Inflammatory macrophage (primary cell): ENCODE results near the gene AKR1D1.
"Not testable (repeated sequence)": the region's sequence is repeated elsewhere in the genome, so short reads cannot be mapped to it uniquely, and the experiment has no call there.

Experiments
- DNase-seq, 2 donors: peaks; one replicate each; pipeline ENCODE4 v3.0.0-alpha.2; 2020 to 2022

AKR1D1 gene

GRCh38 chr7:138074540-138074939, 1.7 kb upstream of the AKR1D1 start:
- no peak for DNase-seq

GRCh38 chr7:138075350-138075749, 909 bp upstream of the AKR1D1 start:
- no peak for DNase-seq

- not testable (repeated sequence) for DNase-seq
Observed at GRCh38 chr7:138075786-138076185, 473 bp upstream of the AKR1D1 start.

GRCh38 chr7:138077809-138078208, 1.6 kb downstream of the AKR1D1 start:
- DNase-seq: no peak

GRCh38 chr7:138079137-138079536, 2.9 kb downstream of the AKR1D1 start:
- no peak for DNase-seq

GRCh38 chr7:138081868-138082267, 5.6 kb downstream of the AKR1D1 start:
- DNase-seq: no peak

GRCh38 chr7:138083859-138084258, 7.6 kb downstream of the AKR1D1 start:
- DNase-seq: no peak

GRCh38 chr7:138086563-138087270, 10.5 kb downstream of the AKR1D1 start:
- no peak for DNase-seq

- DNase-seq: peak; percentile 45 to 47
Observed at GRCh38 chr7:138089080-138089901, 13.0 kb downstream of the AKR1D1 start.

GRCh38 chr7:138091032-138091431, 14.8 kb downstream of the AKR1D1 start:
- peak; percentile 33 to 40 for DNase-seq

GRCh38 chr7:138091840-138092239, 15.6 kb downstream of the AKR1D1 start:
- not testable (repeated sequence) for DNase-seq

- DNase-seq: no peak
Observed at GRCh38 chr7:138092486-138093028, 16.3 kb downstream of the AKR1D1 start.

- no peak for DNase-seq
Observed at GRCh38 chr7:138095972-138096935, 20.0 kb downstream of the AKR1D1 start.

GRCh38 chr7:138097064-138097741, 20.9 kb downstream of the AKR1D1 start:
- DNase-seq: peak; percentile 51 to 67

- no peak for DNase-seq
Observed at GRCh38 chr7:138099813-138100212, 23.6 kb downstream of the AKR1D1 start.

- no peak for DNase-seq
Observed at GRCh38 chr7:138105221-138105620, 29.0 kb downstream of the AKR1D1 start.

- no peak for DNase-seq
Observed at GRCh38 chr7:138115047-138115446, 38.8 kb downstream of the AKR1D1 start.

- peak; percentile 22 to 45 for DNase-seq
Observed at GRCh38 chr7:138116141-138116540, 39.9 kb downstream of the AKR1D1 start.

- no peak for DNase-seq
Observed at GRCh38 chr7:138116892-138117291, 40.6 kb downstream of the AKR1D1 start.

GRCh38 chr7:138120140-138120827, 44.0 kb downstream of the AKR1D1 start:
- DNase-seq: no peak

- no peak for DNase-seq
Observed at GRCh38 chr7:138122162-138122561, 45.9 kb downstream of the AKR1D1 start.
